Measurements from ENCODE around the gene ATF7.
"Not testable (repeated sequence)": the region's sequence is repeated elsewhere in the genome, so short reads cannot be mapped to it uniquely, and the experiment has no call there.

DNA sequence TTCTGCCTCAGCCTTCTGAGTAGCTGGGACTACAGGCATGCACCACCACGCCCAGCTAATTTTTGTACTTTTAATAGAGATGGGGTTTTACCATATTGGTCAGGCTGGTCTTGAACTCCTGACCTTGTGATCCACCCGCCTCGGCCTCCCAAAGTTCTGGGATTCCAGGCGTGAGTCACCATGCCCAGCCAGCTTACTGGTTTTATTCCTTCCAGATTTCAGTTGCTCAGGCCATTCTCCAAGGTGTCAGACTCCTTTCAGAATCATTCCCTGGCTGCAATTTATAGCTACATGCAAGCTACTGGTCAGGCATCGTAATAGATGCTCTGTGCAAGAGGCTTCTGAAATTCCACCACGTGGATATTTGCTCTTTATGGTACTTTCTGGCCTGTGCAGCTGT, 144.7 kb downstream of the ATF7 start:
- not testable (repeated sequence) for TF ChIP-seq RCOR1 (IDR thresholded peaks at IDR 0.05; ENCODE audit: low read depth, low read length); RFX5 (IDR thresholded peaks at IDR 0.05); SREBF2 (IDR thresholded peaks at IDR 0.05); HDAC2 (IDR thresholded peaks at IDR 0.05); EP300 (IDR thresholded peaks at IDR 0.05); MAFK (IDR thresholded peaks at IDR 0.05; ENCODE audit: partially characterized antibody); SMC3 (IDR thresholded peaks at IDR 0.05); RAD21 (conservative IDR thresholded peaks at IDR 0.05 in 1 of 2, IDR thresholded peaks at IDR 0.05 in 1 of 2); POLR2A (IDR thresholded peaks at IDR 0.05; ENCODE audit: low read length); TP53 (CRISPR knock-in tag; IDR thresholded peaks at IDR 0.05); ZC3H11A (IDR thresholded peaks at IDR 0.05)
- TF ChIP-seq, protein P1, sequence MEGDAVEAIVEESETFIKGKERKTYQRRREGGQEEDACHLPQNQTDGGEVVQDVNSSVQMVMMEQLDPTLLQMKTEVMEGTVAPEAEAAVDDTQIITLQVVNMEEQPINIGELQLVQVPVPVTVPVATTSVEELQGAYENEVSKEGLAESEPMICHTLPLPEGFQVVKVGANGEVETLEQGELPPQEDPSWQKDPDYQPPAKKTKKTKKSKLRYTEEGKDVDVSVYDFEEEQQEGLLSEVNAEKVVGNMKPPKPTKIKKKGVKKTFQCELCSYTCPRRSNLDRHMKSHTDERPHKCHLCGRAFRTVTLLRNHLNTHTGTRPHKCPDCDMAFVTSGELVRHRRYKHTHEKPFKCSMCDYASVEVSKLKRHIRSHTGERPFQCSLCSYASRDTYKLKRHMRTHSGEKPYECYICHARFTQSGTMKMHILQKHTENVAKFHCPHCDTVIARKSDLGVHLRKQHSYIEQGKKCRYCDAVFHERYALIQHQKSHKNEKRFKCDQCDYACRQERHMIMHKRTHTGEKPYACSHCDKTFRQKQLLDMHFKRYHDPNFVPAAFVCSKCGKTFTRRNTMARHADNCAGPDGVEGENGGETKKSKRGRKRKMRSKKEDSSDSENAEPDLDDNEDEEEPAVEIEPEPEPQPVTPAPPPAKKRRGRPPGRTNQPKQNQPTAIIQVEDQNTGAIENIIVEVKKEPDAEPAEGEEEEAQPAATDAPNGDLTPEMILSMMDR (IDR thresholded peaks at IDR 0.05) = not testable (repeated sequence)
